Esophagus (tissue), 2 donors: ENCODE measurements around the gene SLIT3. TPM values are rescaled to one million over a fixed set of nuclear protein-coding genes. Genes with fewer than 3 reads are reported as not detected.

Experiments
- H3K27ac ChIP-seq, 2 donors: one replicate each; pipeline ENCODE4 v1.5.1; 2013; ENCODE audit warnings: low read depth in 2 of 2, mild to moderate bottlenecking in 2 of 2, inconsistent platforms in 1 of 2, low read length in 1 of 2, moderate library complexity in 1 of 2
- H3K27me3 ChIP-seq, 2 donors: one replicate each; pipeline ENCODE4 v1.6.1; 2013; ENCODE audit warnings: low read length in 2 of 2, control low read depth in 1 of 2, mild to moderate bottlenecking in 1 of 2; ENCODE audit not compliant: insufficient read depth in 2 of 2, control insufficient read depth in 1 of 2
- H3K36me3 ChIP-seq, 2 donors: one replicate each; pipeline ENCODE4 v1.6.1; 2013; ENCODE audit warnings: low read length in 1 of 2; ENCODE audit not compliant: control insufficient read depth in 2 of 2, insufficient read depth in 2 of 2
- H3K4me1 ChIP-seq, 2 donors: one replicate each; pipeline ENCODE4 v1.6.1; 2013; ENCODE audit warnings: low read length in 1 of 2; ENCODE audit not compliant: control insufficient read depth in 2 of 2, insufficient read depth in 2 of 2
- H3K4me3 ChIP-seq, 2 donors: one replicate each; pipeline ENCODE4 v1.5.1; 2013; ENCODE audit warnings: low read length in 2 of 2, mild to moderate bottlenecking in 2 of 2, low read depth in 1 of 2, moderate library complexity in 1 of 2
- H3K9me3 ChIP-seq, 2 donors: one replicate each; pipeline ENCODE4 v1.6.1; 2013; ENCODE audit warnings: mild to moderate bottlenecking in 2 of 2, low read depth in 1 of 2, low read length in 1 of 2, moderate library complexity in 1 of 2; ENCODE audit not compliant: control insufficient read depth in 2 of 2, insufficient read depth in 1 of 2
- WGBS, 2 donors: extraction: QIAGEN DNeasy Blood & Tissue Kit; methylation state at CpG; one replicate each; pipeline ENCODE4 v1.1.7; 2013; 5-methylcytosine and 5-hydroxymethylcytosine counted together
- polyA plus RNA-seq, 2 donors: library from polyadenylated mRNA; stranded (reverse); fragments of 200-250 nt; gene quantifications; one replicate each; pipeline ENCODE4 v1.2.3, GENCODE V29; 2013
- donor health status: healthy with polysubstance abuse.
- donor health status: Bipolar disorder and iron deficiency.

SLIT3 gene
- polyA plus RNA-seq, 2 donors = 0.53 to 2.0 TPM

- Histone ChIP-seq H3K4me1 (no peaks in the 10 kb centered on the region), H3K27ac (no peak overlapping the region), H3K36me3 (no peaks in the 10 kb centered on the region), H3K27me3 (no peaks in the 10 kb centered on the region), H3K9me3 (no peaks in the 10 kb centered on the region), H3K4me3 (no peak overlapping the region)
- 69 to 75% methylated on average over 9 of the region's 9 CpGs for WGBS, 2 donors
Observed at GRCh38 chr5:168842571-168843205, 458.3 kb downstream of the SLIT3 start.

- Histone ChIP-seq H3K9me3 (no peaks in the 10 kb centered on the region), H3K36me3 (no peaks in the 10 kb centered on the region), H3K4me3 (no peak overlapping the region), H3K4me1 (no peaks in the 10 kb centered on the region), H3K27me3 (no peaks in the 10 kb centered on the region), H3K27ac (no peak overlapping the region)
- 74 to 93% methylated on average over 3 of the region's 3 CpGs for WGBS, 2 donors
Observed at GRCh38 chr5:168837852-168838251, 463.1 kb downstream of the SLIT3 start.

DNA sequence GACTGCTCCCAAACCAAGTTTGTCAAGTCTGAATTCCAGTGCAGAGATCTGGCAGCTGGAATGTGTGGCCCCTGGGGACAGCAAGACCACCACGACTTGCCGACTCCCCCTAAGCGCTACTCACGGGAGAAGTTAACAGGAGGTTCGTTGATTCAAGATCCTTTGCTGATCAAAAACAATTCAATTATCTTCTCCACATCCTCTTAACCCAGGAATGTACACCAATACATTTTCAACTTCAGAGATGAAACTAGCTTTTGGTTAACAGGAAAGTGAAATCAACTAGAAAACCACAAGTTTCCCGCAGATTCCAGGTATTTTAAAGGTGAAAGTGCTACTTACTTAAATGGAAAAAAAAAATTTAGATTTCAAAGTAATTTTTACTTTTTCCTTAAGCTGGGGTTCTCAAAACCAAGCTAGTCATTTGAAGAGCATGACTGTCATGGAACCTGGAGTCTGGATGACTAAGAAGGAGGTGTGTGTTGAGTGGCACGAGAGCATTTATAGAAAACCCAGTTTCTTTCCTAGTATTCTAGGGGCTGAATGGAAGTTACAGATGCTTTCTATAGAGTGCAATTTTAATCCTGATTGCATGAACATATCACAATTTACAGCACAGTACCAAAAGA lies 464.2 kb downstream of the SLIT3 start:
- Histone ChIP-seq H3K27me3 (no peaks in the 10 kb centered on the region), H3K27ac (no peak overlapping the region), H3K36me3 (no peaks in the 10 kb centered on the region), H3K4me1 (no peaks in the 10 kb centered on the region), H3K4me3 (no peak overlapping the region), H3K9me3 (no peaks in the 10 kb centered on the region)
- 75% methylated on average over 7 of the region's 7 CpGs for WGBS, 2 donors

DNA sequence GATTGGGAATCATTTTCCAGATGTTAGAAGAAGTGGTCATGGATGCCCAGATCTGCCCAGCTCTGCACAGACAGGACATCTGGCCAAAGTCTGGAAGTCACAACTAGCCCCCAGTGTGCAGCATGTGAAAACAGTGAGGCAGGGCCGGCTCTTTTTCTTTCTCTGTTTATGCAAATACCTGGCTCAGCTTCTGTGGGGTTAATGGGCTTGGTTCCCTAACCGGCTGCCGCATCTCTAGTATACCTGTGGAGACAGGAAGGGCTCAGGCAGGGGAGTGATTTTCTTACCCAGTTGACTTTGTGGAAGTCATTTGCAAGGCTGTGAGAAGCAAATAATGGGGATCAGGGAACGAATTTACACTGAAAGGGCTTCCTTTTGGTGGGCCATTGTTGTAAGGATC lies 467.0 kb downstream of the SLIT3 start:
- H3K27me3 ChIP-seq = no peaks in the 10 kb centered on the region
- 71 to 72% methylated on average over 4 of the region's 4 CpGs for WGBS, 2 donors
- no peaks in the 10 kb centered on the region for H3K9me3 ChIP-seq
- H3K27ac ChIP-seq = no peak overlapping the region
- H3K36me3 ChIP-seq = no peaks in the 10 kb centered on the region
- H3K4me1 ChIP-seq = no peaks in the 10 kb centered on the region
- no peak overlapping the region for H3K4me3 ChIP-seq

DNA sequence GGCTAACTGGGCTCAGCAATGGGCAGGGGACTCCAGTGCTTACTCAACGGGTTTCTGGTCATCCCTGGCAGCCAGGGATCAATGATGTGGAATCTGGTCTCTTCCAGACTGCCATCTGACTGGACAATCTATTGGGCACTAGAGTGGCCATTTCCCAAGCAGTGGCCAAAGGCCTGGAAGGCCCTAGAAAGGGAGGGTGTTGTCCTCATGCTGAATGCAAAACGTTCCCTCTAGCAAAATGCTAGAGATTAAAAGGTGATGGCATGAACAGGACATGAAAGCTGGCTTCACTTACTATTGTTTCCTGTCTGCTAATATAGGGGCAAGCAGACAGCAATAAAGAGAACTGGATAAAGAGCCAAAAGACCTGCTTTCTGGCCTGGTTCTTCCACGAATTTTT lies 467.6 kb downstream of the SLIT3 start:
- no peaks in the 10 kb centered on the region for H3K27me3 ChIP-seq
- no peak overlapping the region for H3K4me3 ChIP-seq
- H3K4me1 ChIP-seq = no peaks in the 10 kb centered on the region
- H3K27ac ChIP-seq = no peak overlapping the region
- H3K36me3 ChIP-seq = no peaks in the 10 kb centered on the region
- 44 to 45% methylated on average over 3 of the region's 3 CpGs for WGBS, 2 donors
- no peaks in the 10 kb centered on the region for H3K9me3 ChIP-seq

DNA sequence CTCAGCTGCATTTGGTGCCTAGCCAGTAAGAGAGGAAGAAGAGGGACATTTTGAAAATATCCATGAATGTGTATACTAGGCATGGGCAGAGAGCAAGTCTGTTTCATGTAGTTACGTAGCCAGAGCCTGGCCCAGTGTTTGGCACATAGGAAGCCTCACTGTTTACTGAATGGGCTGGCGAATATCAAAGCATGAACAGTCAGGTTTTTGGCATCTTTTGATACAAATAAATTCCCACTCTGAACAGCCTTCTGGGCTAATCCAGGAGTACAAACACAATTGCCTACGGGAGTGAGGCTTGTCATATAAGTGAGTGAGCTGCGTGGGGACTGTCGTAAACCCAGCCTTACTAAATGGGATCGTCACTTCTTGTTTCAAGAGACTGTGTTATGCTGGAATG lies 468.6 kb downstream of the SLIT3 start:
- 50 to 76% methylated on average over 6 of the region's 6 CpGs for WGBS, 2 donors
- no peaks in the 10 kb centered on the region for H3K4me1 ChIP-seq
- no peak overlapping the region for H3K27ac ChIP-seq
- no peaks in the 10 kb centered on the region for H3K27me3 ChIP-seq
- no peak overlapping the region for H3K4me3 ChIP-seq
- no peaks in the 10 kb centered on the region for H3K9me3 ChIP-seq
- no peaks in the 10 kb centered on the region for H3K36me3 ChIP-seq

DNA sequence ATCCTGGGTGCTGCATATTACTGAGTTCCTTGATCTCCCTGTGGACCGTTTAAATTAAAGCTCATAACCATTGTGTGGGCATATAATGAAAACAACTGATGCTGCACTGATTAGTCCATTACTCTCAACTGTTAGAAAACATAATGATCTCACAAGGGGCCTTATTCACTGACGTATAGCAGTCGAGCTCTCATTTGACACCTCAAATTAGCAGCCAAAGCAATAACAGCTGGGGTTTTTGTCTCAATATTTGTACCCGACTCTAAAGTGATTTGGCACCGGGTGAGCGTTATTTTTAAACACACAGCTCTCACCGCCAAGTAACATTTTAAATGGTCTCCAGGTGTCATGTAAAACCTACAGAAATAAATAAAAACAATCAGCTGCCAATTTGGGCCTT lies 469.6 kb downstream of the SLIT3 start:
- no peaks in the 10 kb centered on the region for H3K9me3 ChIP-seq
- H3K4me3 ChIP-seq = no peak overlapping the region
- no peaks in the 10 kb centered on the region for H3K36me3 ChIP-seq
- H3K27me3 ChIP-seq = no peaks in the 10 kb centered on the region
- WGBS, 2 donors = 77 to 80% methylated on average over 7 of the region's 7 CpGs
- no peak overlapping the region for H3K27ac ChIP-seq
- no peaks in the 10 kb centered on the region for H3K4me1 ChIP-seq

DNA sequence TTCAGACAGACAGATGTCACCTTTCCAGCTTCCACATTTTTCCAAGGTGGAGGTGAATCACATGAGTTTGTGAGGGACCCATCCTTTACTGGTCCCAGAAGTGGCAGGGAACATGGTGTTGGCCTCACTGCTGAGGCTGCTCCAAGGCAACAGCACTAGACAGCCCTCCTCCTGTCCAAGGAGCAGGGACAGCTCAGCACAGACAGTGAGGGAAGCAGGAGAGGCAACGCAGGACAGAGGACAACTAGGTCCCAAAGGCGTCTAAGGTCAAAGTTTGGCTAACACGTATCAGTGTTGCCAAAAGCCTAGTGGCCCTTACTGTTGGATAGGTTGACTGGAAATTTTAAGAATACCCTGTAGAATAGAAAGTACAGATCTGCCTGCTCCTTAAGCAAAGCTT lies 470.1 kb downstream of the SLIT3 start:
- no peaks in the 10 kb centered on the region for H3K9me3 ChIP-seq
- H3K36me3 ChIP-seq = no peaks in the 10 kb centered on the region
- 75 to 76% methylated on average over 3 of the region's 3 CpGs for WGBS, 2 donors
- H3K27me3 ChIP-seq = no peaks in the 10 kb centered on the region
- H3K4me1 ChIP-seq = no peaks in the 10 kb centered on the region
- H3K4me3 ChIP-seq = no peak overlapping the region
- H3K27ac ChIP-seq = no peak overlapping the region

DNA sequence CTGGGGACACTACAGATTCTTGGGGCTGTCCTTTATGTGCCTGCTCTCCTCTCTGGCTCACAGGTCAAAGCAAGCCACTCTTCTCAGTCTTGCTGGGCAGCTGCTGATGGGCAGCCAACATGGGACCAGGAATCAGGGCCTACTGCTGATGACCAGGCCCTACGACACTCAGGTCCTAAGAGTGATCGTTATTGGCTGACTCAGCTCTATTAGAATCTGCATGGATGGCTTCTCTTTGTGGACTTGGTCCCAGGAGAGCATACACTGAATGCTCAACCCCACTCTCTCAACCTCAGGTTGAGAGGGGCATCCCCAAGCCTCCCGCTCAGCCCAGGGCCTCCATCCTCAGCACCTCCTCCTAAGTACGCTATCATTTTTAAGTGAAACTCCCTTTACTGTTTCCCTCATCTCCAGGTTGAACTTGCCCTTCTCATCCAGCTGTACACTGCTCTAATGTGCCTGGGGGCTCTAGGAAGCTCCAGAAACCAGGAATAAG lies 471.0 kb downstream of the SLIT3 start:
- no peak overlapping the region for H3K27ac ChIP-seq
- H3K9me3 ChIP-seq = no peaks in the 10 kb centered on the region
- no peak overlapping the region for H3K4me3 ChIP-seq
- no peaks in the 10 kb centered on the region for H3K27me3 ChIP-seq
- no peaks in the 10 kb centered on the region for H3K4me1 ChIP-seq
- no peaks in the 10 kb centered on the region for H3K36me3 ChIP-seq
- WGBS, 2 donors = 88 to 91% methylated on average over 4 of the region's 4 CpGs

DNA sequence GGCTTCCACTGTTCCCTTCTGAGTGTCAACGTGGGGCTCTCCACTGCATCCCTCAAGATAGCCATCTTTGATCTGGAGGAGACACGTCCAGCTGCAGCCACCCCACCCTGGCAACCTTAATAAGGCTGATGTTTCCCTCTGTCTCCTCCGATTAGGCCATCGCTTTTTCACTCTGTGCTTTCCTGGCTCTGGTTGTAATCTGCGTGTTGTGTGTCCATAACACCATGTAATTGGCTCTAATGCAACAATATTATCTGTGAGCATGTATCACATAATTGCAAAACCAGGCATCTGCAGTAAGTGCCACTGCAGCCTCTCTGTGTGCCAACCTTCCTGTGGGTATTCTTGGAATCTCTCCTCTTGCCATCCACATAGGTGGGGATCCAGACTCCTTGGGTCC lies 471.9 kb downstream of the SLIT3 start:
- Histone ChIP-seq H3K36me3 (no peaks in the 10 kb centered on the region), H3K9me3 (no peaks in the 10 kb centered on the region), H3K27me3 (no peaks in the 10 kb centered on the region), H3K27ac (no peak overlapping the region), H3K4me3 (no peak overlapping the region), H3K4me1 (no peaks in the 10 kb centered on the region)
- 92% methylated on average over 5 of the region's 5 CpGs for WGBS, 2 donors
